Measurements from ENCODE around the gene SLC49A3. TPM values are rescaled to one million over a fixed set of nuclear protein-coding genes. Genes with fewer than 3 reads are reported as not detected.

SLC49A3 gene
- total RNA-seq, 1 experiment from 2014 or later: 5.5 TPM

DNA sequence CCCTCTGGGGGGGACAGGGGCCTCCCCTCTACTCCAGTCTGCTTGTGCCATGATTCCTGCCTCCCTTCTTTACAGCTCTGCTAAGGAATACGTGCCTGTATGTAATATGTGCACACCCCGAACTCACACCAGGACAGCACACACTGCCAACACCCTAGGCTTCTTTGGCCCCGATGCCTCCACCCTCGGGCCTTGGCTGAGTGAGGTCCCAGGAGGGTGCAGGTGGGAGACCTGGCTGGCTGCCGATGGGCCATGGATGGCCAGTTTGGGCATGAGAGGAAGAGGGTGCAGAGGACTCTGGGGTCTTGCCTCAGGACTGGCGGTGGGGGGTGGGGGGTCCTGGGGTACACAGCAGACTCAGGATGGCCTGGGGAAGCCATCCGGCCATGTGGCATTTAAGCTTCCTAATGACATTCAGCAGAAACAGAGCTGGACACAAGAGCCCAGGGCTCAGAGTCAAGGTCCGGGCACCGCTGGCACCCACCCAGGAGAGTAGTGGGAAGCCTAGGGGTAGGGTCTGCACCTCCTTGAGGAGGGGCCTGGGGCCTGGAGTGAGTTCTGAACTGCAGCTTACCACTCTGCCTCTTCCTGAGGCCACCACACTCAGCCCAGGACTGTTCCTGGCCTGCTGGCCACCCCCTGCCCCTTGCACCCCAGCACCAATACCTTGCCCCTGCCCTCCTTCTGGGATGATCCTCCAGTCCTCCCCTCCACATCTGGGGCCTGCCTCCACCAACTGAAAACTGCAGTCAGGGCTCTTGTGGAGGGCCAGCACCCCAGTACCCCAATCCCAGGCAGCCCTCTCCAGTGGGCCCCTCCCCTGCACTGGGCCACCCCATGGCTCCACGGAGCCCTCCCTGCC, 14.6 kb upstream of the SLC49A3 start:
- POLR2A ChIA-PET: no interaction called here
- BruUV-seq (replicated peaks): no TSS peak

More for the DNA sequence above, 14.6 kb upstream of the SLC49A3 start:
- Histone ChIP-seq H3K9ac (ENCODE audit: low read length) (no peak overlapping the region), H3K4me3 (replicated peaks in 1 of 2; ENCODE audit: low read depth in 1 of 2, low read length in 2 of 2) (no peak overlapping the region), H3K36me3 (ENCODE audit: control insufficient read depth in 1 of 2, insufficient read depth in 2 of 2, low read length in 2 of 2) (no peaks in the 10 kb centered on the region), H3K27me3 (ENCODE audit: insufficient read depth, low read length) (no peaks in the 10 kb centered on the region), H4K20me1 (ENCODE audit: insufficient read depth) (no peaks in the 10 kb centered on the region), H3K4me1 (ENCODE audit: control insufficient read depth in 1 of 2, insufficient read depth in 2 of 2, low read length in 2 of 2) (peaks cover 3 to 9% of the 10 kb centered on the region in 2 experiments; a peak in 3 of 4 replicates), H2AFZ (ENCODE audit: low read depth, low read length, poor library complexity, severe bottlenecking) (no peak overlapping the region), H3K9me2 (ENCODE audit: insufficient read depth) (no peaks in the 10 kb centered on the region), H3K4me2 (ENCODE audit: low read length) (no peak overlapping the region), H3K27ac (ENCODE audit: low read depth, low read length) (no peak overlapping the region), H3K79me2 (ENCODE audit: insufficient read depth, low read length) (peaks cover 23% of the 10 kb centered on the region), H3K9me3 (ENCODE audit: control insufficient read depth in 1 of 2, insufficient read depth in 1 of 2, low read depth in 1 of 2, low read length in 2 of 2) (no peaks in the 10 kb centered on the region)
- RAD21 ChIA-PET (ENCODE audit: low non-redundant PET in 1 of 2, low total read pairs in 2 of 2, uncharacterized antibody in 2 of 2, unreplicated experiment in 2 of 2): no interaction called here
- CTCF ChIA-PET: no interaction called here
- DNase-seq (ENCODE audit: low read depth, low spot score): no peak
- intact Hi-C loops (cut with micrococcal nuclease): no loop called here
- ATAC-seq: no peak
- TF ChIP-seq POLR2A (IDR thresholded peaks at IDR 0.05; ENCODE audit: borderline replicate concordance, extremely low read depth, insufficient read depth, insufficient read length): no peak
- TF ChIP-seq, protein P1, sequence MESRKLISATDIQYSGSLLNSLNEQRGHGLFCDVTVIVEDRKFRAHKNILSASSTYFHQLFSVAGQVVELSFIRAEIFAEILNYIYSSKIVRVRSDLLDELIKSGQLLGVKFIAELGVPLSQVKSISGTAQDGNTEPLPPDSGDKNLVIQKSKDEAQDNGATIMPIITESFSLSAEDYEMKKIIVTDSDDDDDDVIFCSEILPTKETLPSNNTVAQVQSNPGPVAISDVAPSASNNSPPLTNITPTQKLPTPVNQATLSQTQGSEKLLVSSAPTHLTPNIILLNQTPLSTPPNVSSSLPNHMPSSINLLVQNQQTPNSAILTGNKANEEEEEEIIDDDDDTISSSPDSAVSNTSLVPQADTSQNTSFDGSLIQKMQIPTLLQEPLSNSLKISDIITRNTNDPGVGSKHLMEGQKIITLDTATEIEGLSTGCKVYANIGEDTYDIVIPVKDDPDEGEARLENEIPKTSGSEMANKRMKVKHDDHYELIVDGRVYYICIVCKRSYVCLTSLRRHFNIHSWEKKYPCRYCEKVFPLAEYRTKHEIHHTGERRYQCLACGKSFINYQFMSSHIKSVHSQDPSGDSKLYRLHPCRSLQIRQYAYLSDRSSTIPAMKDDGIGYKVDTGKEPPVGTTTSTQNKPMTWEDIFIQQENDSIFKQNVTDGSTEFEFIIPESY (IDR thresholded peaks at IDR 0.05; ENCODE audit: extremely low read depth, insufficient replicate concordance, low read length): no peak
- no peak for TF ChIP-seq SIN3A (IDR thresholded peaks at IDR 0.05; ENCODE audit: low read depth)
- TF ChIP-seq, protein P2, sequence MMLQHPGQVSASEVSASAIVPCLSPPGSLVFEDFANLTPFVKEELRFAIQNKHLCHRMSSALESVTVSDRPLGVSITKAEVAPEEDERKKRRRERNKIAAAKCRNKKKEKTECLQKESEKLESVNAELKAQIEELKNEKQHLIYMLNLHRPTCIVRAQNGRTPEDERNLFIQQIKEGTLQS (IDR thresholded peaks at IDR 0.05): no peak
- no peak for TF ChIP-seq JUND (IDR thresholded peaks at IDR 0.05)
- TF ChIP-seq, protein P3, sequence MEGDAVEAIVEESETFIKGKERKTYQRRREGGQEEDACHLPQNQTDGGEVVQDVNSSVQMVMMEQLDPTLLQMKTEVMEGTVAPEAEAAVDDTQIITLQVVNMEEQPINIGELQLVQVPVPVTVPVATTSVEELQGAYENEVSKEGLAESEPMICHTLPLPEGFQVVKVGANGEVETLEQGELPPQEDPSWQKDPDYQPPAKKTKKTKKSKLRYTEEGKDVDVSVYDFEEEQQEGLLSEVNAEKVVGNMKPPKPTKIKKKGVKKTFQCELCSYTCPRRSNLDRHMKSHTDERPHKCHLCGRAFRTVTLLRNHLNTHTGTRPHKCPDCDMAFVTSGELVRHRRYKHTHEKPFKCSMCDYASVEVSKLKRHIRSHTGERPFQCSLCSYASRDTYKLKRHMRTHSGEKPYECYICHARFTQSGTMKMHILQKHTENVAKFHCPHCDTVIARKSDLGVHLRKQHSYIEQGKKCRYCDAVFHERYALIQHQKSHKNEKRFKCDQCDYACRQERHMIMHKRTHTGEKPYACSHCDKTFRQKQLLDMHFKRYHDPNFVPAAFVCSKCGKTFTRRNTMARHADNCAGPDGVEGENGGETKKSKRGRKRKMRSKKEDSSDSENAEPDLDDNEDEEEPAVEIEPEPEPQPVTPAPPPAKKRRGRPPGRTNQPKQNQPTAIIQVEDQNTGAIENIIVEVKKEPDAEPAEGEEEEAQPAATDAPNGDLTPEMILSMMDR (IDR thresholded peaks at IDR 0.05 in 2 of 3, conservative IDR thresholded peaks at IDR 0.05 in 1 of 3; ENCODE audit: borderline replicate concordance in 1 of 3, insufficient read depth in 1 of 3, low read depth in 2 of 3, low read length in 2 of 3): no peak
- no peak for TF ChIP-seq EZH2phosphoT487 (IDR thresholded peaks at IDR 0.05; ENCODE audit: borderline replicate concordance)
- no peak for TF ChIP-seq TCF7L2 (IDR thresholded peaks at IDR 0.05; ENCODE audit: borderline replicate concordance, extremely low read depth, insufficient read depth, insufficient read length)
- TF ChIP-seq CBX3 (IDR thresholded peaks at IDR 0.05; ENCODE audit: low read depth): no peak
- TF ChIP-seq ZFX (IDR thresholded peaks at IDR 0.05): no peak
- no peak for TF ChIP-seq FOSL1 (IDR thresholded peaks at IDR 0.05; ENCODE audit: low read depth)
- TF ChIP-seq EZH2 (IDR thresholded peaks at IDR 0.05): no peak
- TF ChIP-seq EGR1 (IDR thresholded peaks at IDR 0.05; ENCODE audit: low read depth): no peak
- TF ChIP-seq, protein P4, sequence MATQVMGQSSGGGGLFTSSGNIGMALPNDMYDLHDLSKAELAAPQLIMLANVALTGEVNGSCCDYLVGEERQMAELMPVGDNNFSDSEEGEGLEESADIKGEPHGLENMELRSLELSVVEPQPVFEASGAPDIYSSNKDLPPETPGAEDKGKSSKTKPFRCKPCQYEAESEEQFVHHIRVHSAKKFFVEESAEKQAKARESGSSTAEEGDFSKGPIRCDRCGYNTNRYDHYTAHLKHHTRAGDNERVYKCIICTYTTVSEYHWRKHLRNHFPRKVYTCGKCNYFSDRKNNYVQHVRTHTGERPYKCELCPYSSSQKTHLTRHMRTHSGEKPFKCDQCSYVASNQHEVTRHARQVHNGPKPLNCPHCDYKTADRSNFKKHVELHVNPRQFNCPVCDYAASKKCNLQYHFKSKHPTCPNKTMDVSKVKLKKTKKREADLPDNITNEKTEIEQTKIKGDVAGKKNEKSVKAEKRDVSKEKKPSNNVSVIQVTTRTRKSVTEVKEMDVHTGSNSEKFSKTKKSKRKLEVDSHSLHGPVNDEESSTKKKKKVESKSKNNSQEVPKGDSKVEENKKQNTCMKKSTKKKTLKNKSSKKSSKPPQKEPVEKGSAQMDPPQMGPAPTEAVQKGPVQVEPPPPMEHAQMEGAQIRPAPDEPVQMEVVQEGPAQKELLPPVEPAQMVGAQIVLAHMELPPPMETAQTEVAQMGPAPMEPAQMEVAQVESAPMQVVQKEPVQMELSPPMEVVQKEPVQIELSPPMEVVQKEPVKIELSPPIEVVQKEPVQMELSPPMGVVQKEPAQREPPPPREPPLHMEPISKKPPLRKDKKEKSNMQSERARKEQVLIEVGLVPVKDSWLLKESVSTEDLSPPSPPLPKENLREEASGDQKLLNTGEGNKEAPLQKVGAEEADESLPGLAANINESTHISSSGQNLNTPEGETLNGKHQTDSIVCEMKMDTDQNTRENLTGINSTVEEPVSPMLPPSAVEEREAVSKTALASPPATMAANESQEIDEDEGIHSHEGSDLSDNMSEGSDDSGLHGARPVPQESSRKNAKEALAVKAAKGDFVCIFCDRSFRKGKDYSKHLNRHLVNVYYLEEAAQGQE (IDR thresholded peaks at IDR 0.05; ENCODE audit: low read depth): no peak

All from HCT116 (cell line).